ENCODE data around the gene ABL1. TPM values are rescaled to one million over a fixed set of nuclear protein-coding genes. Genes with fewer than 3 reads are reported as not detected.
A peak's percentile ranks its signal among the peaks of the same experiment; 100 is the strongest.

Gene ABL1
- total and polyA plus RNA-seq, 10 donors = 9.7 to 76.7 (median 42.2) TPM

GRCh38 chr9:130895038-130895437 lies 60.0 kb downstream of the ABL1 start:
- Histone ChIP-seq H3K4me3 (no peak overlapping the region), H3K9me3 (no peaks in the 10 kb centered on the region), H3K27me3 (replicated peaks in 1 of 7) (peaks cover 0 to 19% (median under 1%) of the 10 kb centered on the region in 7 donors), H3K36me3 (peaks cover 0 to 35% (median 3%) of the 10 kb centered on the region in 6 donors), H3K4me1 (peaks cover 0 to 21% (median 10%) of the 10 kb centered on the region in 6 donors), H3K27ac (no peak overlapping the region)
- no peak for TF ChIP-seq POLR2AphosphoS5 (IDR thresholded peaks at IDR 0.05)
- TF ChIP-seq CTCF (IDR thresholded peaks at IDR 0.05 in 8 of 11, conservative IDR thresholded peaks at IDR 0.05 in 3 of 11) = no peak
- TF ChIP-seq POLR2A (IDR thresholded peaks at IDR 0.05) = no peak
- no peak for DNase-seq
- 76 to 84% (median 82%) methylated on average over 5 to 9 of the region's 9 CpGs for WGBS, 5 donors
- intact Hi-C loops (cut with DNase I; ENCODE audit: low total_unique reads) = no loop called here

GRCh38 chr9:130895481-130896232 lies 60.6 kb downstream of the ABL1 start:
- WGBS, 5 donors = 62 to 79% (median 75%) methylated on average over 17 to 24 of the region's 24 CpGs
- intact Hi-C loops (cut with DNase I; ENCODE audit: low total_unique reads) = no loop called here
- DNase-seq = no peak
- Histone ChIP-seq H3K9me3 (no peaks in the 10 kb centered on the region), H3K4me3 (no peak overlapping the region), H3K27ac (no peak overlapping the region), H3K4me1 (peaks cover 0 to 21% (median 10%) of the 10 kb centered on the region in 6 donors), H3K36me3 (peaks cover 0 to 29% (median 0%) of the 10 kb centered on the region in 6 donors), H3K27me3 (replicated peaks in 1 of 7) (peaks cover 0 to 25% (median 7%) of the 10 kb centered on the region in 7 donors)
- TF ChIP-seq POLR2AphosphoS5 (IDR thresholded peaks at IDR 0.05) (peak in 2 of 3 donors; percentile 17 to 41), POLR2A (IDR thresholded peaks at IDR 0.05) (no peak), CTCF (IDR thresholded peaks at IDR 0.05 in 8 of 11, conservative IDR thresholded peaks at IDR 0.05 in 3 of 11) (no peak)

GRCh38 chr9:130896233-130897014 lies 61.4 kb downstream of the ABL1 start, which contains the start of gene QRFP:
Gene QRFP (minus strand): TSS chr9:130896812. CDS start chr9:130893838, 2,974 bp downstream.
- intact Hi-C loops (cut with DNase I; ENCODE audit: low total_unique reads) = no loop called here
- WGBS, 5 donors = 82 to 89% (median 85%) methylated on average over 12 to 27 of the region's 27 CpGs

GRCh38 chr9:130897105-130897751 lies 62.2 kb downstream of the ABL1 start:
- peaks cover 0 to 13% (median 0%) of the 10 kb centered on the region in 6 donors for H3K36me3 ChIP-seq
- TF ChIP-seq CTCF (IDR thresholded peaks at IDR 0.05 in 8 of 11, conservative IDR thresholded peaks at IDR 0.05 in 3 of 11) (no peak), POLR2A (IDR thresholded peaks at IDR 0.05) (no peak), POLR2AphosphoS5 (IDR thresholded peaks at IDR 0.05) (no peak)
- intact Hi-C loops (cut with DNase I; ENCODE audit: low total_unique reads) = no loop called here
- peaks cover 0 to 41% (median 12%) of the 10 kb centered on the region in 7 donors for H3K27me3 ChIP-seq (replicated peaks in 1 of 7)
- H3K4me1 ChIP-seq = peaks cover 0 to 21% (median 10%) of the 10 kb centered on the region in 6 donors
- DNase-seq = no peak
- WGBS, 5 donors = 77 to 87% (median 82%) methylated on average over 12 to 16 of the region's 16 CpGs
- H3K4me3 ChIP-seq = no peak overlapping the region
- no peaks in the 10 kb centered on the region for H3K9me3 ChIP-seq
- H3K27ac ChIP-seq = no peak overlapping the region

More at GRCh38 chr9:130896233-130897014, 61.4 kb downstream of the ABL1 start, which contains the start of gene QRFP:
- H3K36me3 ChIP-seq = peaks cover 0 to 21% (median 0%) of the 10 kb centered on the region in 6 donors
- H3K27me3 ChIP-seq (replicated peaks in 1 of 7) = peaks cover 0 to 33% (median 11%) of the 10 kb centered on the region in 7 donors
- no peak within 1 kb of the TSS for H3K27ac ChIP-seq
- H3K4me3 ChIP-seq = no peak within 1 kb of the TSS
- peaks cover 0 to 21% (median 10%) of the 10 kb centered on the region in 6 donors for H3K4me1 ChIP-seq
- no peaks in the 10 kb centered on the region for H3K9me3 ChIP-seq
- no peak for DNase-seq
- TF ChIP-seq POLR2AphosphoS5 (IDR thresholded peaks at IDR 0.05) (peak in 1 of 3 donors; percentile 10), POLR2A (IDR thresholded peaks at IDR 0.05) (no peak)
